Fibroblast of lung (primary cell): ENCODE measurements around the gene CTBP1. TPM values are rescaled to one million over a fixed set of nuclear protein-coding genes. Genes with fewer than 3 reads are reported as not detected.
"Not testable (repeated sequence)": the region's sequence is repeated elsewhere in the genome, so short reads cannot be mapped to it uniquely, and the experiment has no call there.

ENCODE experiments used
- DNase-seq, 2 donors: peaks; one replicate each; pipeline versions ENCODE4 v3.0.0 to v3.0.0-alpha.2; 2010; ENCODE audit warnings: low read depth in 2 of 2
- H2AFZ ChIP-seq: 2 replicates; pipeline ENCODE4 v1.5.1; 2012; ENCODE audit warnings: low read length, control low read depth, inconsistent platforms
- H3K27ac ChIP-seq: 2 replicates; pipeline ENCODE4 v1.5.1; 2011; ENCODE audit warnings: low read length, control low read depth; ENCODE audit not compliant: insufficient read depth
- H3K27me3 ChIP-seq: 2 replicates; pipeline ENCODE4 v1.5.1; 2011; ENCODE audit warnings: mild to moderate bottlenecking, low read length; ENCODE audit not compliant: control insufficient read depth, insufficient read depth
- H3K36me3 ChIP-seq: 2 replicates; pipeline ENCODE4 v1.5.1; 2011; ENCODE audit warnings: low read length; ENCODE audit not compliant: control insufficient read depth, insufficient read depth
- H3K4me1 ChIP-seq: 2 replicates; pipeline ENCODE4 v1.5.1; 2011; ENCODE audit warnings: low read length; ENCODE audit not compliant: control insufficient read depth, insufficient read depth; ENCODE audit errors: extremely low read depth
- H3K4me2 ChIP-seq: 2 replicates; pipeline ENCODE4 v1.5.1; 2011; ENCODE audit warnings: low read length, control low read depth; ENCODE audit not compliant: insufficient read depth; ENCODE audit errors: extremely low read depth
- H3K4me3 ChIP-seq, 4 experiments: fragments of 200-600 bp in 1 of 4; sonication (generic) in 1 of 4; replicated peaks in 1 of 4; 2 replicates each; pipeline ENCODE4 v1.5.1; 2011 to 2016; ENCODE audit warnings: low read length in 4 of 4, low read depth in 3 of 4, mild to moderate bottlenecking in 3 of 4, control low read depth in 2 of 4, inconsistent platforms in 1 of 4, mixed read lengths in 1 of 4; ENCODE audit not compliant: insufficient read depth in 1 of 4; ENCODE audit errors: control extremely low read depth in 1 of 4
- H3K79me2 ChIP-seq: 2 replicates; pipeline ENCODE4 v1.5.1; 2012; ENCODE audit warnings: mild to moderate bottlenecking, low read length, inconsistent platforms; ENCODE audit not compliant: control insufficient read depth, insufficient read depth
- H3K9ac ChIP-seq: 2 replicates; pipeline ENCODE4 v1.5.1; 2011; ENCODE audit warnings: mild to moderate bottlenecking, low read length, control low read depth; ENCODE audit not compliant: insufficient read depth
- H3K9me3 ChIP-seq: 2 replicates; pipeline ENCODE4 v1.5.1; 2012; ENCODE audit warnings: low read depth, low read length; ENCODE audit not compliant: control insufficient read depth, insufficient read depth
- H4K20me1 ChIP-seq: 2 replicates; pipeline ENCODE4 v1.5.1; 2011; ENCODE audit warnings: low read length; ENCODE audit not compliant: control insufficient read depth, insufficient read depth; ENCODE audit errors: extremely low read depth
- CTCF ChIP-seq, 2 donors: IDR thresholded peaks in 1 of 2; conservative IDR thresholded peaks in 1 of 2; 1 replicate in 1 of 2; 2 replicates in 1 of 2; pipeline ENCODE4 v1.5.1; 2011 to 2012; ENCODE audit warnings: low read length in 2 of 2, control low read depth in 1 of 2, inconsistent platforms in 1 of 2, low read depth in 1 of 2, mild to moderate bottlenecking in 1 of 2
- EZH2 ChIP-seq: IDR thresholded peaks from 2 replicates; pipeline ENCODE4 v1.5.1; 2012; ENCODE audit warnings: low read length, control low read depth, mild to moderate bottlenecking; ENCODE audit errors: missing control alignments
- polyA plus RNA-seq, 2 donors: library from polyadenylated mRNA; depleted of rRNA in 1 of 2; stranded (reverse) in 1 of 2; unstranded in 1 of 2; fragments of >200 nt; gene quantifications; 2 replicates each; pipeline ENCODE4 v1.2.1, GENCODE V29; 2011 to 2012; ENCODE audit warnings: missing spikeins in 1 of 2
- total RNA-seq: library from RNA; depleted of rRNA; stranded (reverse); fragments of >200 nt; gene quantifications from 2 replicates; pipeline ENCODE4 v1.2.1, GENCODE V29; 2014

CTBP1 gene
- total and polyA plus RNA-seq, 2 donors (not counting 1 experiment from before 2014, with no cell fraction given) = 78.2 to 249 TPM

GRCh38 chr4:1236836-1237235 is 12.1 kb downstream of the CTBP1 start:
- H3K9me3 ChIP-seq, H3K4me2 ChIP-seq, DNase-seq, H3K27me3 ChIP-seq, H3K9ac ChIP-seq, H2AFZ ChIP-seq, H4K20me1 ChIP-seq, H3K4me3 ChIP-seq, H3K27ac ChIP-seq: not testable (repeated sequence)
- peaks cover 23% of the 10 kb centered on the region for H3K4me1 ChIP-seq
- H3K36me3 ChIP-seq = peaks cover 56% of the 10 kb centered on the region
- peaks cover 62% of the 10 kb centered on the region for H3K79me2 ChIP-seq

- TF ChIP-seq CTCF (conservative IDR thresholded peaks at IDR 0.05 in 1 of 2, IDR thresholded peaks at IDR 0.05 in 1 of 2; ENCODE audit: low read depth in 1 of 2, low read length in 2 of 2) (no peak), EZH2 (no peak)
These were observed 12.8 kb downstream of the CTBP1 start for GRCh38 chr4:1236103-1236641.

GRCh38 chr4:1235381-1236102 is 13.4 kb downstream of the CTBP1 start:
- Histone ChIP-seq H4K20me1 (no peaks in the 10 kb centered on the region), H3K79me2 (peaks cover 49% of the 10 kb centered on the region), H3K9me3 (no peaks in the 10 kb centered on the region), H3K36me3 (peaks cover 56% of the 10 kb centered on the region), H3K4me2 (no peak overlapping the region), H3K4me3 (no peak overlapping the region), H3K27ac (no peak overlapping the region), H2AFZ (no peak overlapping the region), H3K9ac (no peak overlapping the region), H3K27me3 (no peaks in the 10 kb centered on the region), H3K4me1 (peaks cover 23% of the 10 kb centered on the region)
- TF ChIP-seq CTCF (conservative IDR thresholded peaks at IDR 0.05 in 1 of 2, IDR thresholded peaks at IDR 0.05 in 1 of 2; ENCODE audit: low read depth in 1 of 2, low read length in 2 of 2) = no peak
- TF ChIP-seq EZH2 = no peak
- no peak for DNase-seq

More at GRCh38 chr4:1236103-1236641, 12.8 kb downstream of the CTBP1 start:
- no peak overlapping the region for H2AFZ ChIP-seq
- H3K4me1 ChIP-seq = peaks cover 23% of the 10 kb centered on the region
- H3K27me3 ChIP-seq = no peaks in the 10 kb centered on the region
- H3K4me2 ChIP-seq = no peak overlapping the region
- H4K20me1 ChIP-seq = no peaks in the 10 kb centered on the region
- H3K36me3 ChIP-seq = peaks cover 57% of the 10 kb centered on the region
- peaks cover 55% of the 10 kb centered on the region for H3K79me2 ChIP-seq
- H3K4me3 ChIP-seq = no peak overlapping the region
- no peak for DNase-seq
- no peaks in the 10 kb centered on the region for H3K9me3 ChIP-seq
- H3K27ac ChIP-seq = no peak overlapping the region
- no peak overlapping the region for H3K9ac ChIP-seq
